ENCODE data around the gene NRXN3.
A peak's percentile ranks its signal among the peaks of the same experiment; 100 is the strongest.
"Not testable (repeated sequence)": the region's sequence is repeated elsewhere in the genome, so short reads cannot be mapped to it uniquely, and the experiment has no call there.

NRXN3 gene

DNA sequence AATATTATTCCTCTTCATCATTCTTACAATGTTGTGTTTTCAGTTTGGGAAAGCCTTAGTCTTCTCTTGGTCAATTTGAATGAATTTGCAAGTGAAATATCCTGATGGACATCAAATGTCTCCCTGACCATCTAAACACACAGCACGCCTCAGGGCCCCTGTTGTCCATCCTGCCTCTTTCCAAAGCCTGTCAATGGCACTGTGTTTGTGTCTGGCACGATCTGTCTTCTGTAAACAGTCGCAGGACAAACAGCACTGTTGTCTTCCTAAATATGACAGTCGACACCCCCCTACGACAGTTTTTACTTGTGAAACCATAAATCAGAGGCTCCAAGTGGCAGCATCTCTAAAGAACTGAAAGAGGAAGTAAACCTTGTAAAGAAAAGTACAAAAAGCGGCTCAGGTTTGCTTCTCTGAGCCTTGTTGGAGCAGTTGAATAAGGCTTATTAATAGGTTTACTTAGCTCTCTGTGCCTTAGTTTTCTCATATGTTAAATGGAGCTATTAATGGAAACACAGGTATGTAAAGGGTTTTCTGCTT, 285.8 kb downstream of the NRXN3 start:
- TF ChIP-seq, protein P1, sequence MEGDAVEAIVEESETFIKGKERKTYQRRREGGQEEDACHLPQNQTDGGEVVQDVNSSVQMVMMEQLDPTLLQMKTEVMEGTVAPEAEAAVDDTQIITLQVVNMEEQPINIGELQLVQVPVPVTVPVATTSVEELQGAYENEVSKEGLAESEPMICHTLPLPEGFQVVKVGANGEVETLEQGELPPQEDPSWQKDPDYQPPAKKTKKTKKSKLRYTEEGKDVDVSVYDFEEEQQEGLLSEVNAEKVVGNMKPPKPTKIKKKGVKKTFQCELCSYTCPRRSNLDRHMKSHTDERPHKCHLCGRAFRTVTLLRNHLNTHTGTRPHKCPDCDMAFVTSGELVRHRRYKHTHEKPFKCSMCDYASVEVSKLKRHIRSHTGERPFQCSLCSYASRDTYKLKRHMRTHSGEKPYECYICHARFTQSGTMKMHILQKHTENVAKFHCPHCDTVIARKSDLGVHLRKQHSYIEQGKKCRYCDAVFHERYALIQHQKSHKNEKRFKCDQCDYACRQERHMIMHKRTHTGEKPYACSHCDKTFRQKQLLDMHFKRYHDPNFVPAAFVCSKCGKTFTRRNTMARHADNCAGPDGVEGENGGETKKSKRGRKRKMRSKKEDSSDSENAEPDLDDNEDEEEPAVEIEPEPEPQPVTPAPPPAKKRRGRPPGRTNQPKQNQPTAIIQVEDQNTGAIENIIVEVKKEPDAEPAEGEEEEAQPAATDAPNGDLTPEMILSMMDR (IDR thresholded peaks at IDR 0.05; ENCODE audit: extremely low read depth, missing control alignments), result no peak
- DNase-seq (ENCODE audit: low spot score), result peak; percentile 20

DNA sequence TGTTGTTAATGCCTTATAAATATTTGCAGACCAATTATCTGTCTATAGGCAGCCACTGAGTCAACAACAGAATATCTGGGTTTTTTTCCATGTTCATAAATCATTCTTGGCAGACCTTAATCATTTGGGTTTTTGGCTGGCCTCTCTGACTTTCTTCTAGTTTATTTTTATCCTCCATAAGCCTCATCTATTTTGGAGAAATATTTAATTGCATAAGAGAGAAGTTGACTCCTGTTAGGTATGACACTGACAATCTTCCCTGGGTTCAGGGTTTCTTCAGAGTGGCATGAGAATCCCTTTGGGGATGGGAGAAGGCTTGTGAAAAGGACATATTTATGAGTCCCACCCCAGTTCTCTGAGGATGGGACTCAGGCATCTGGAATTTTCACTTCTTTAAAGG, 299.8 kb downstream of the NRXN3 start:
- TF ChIP-seq, protein P1 (IDR thresholded peaks at IDR 0.05; ENCODE audit: extremely low read depth, missing control alignments), result no peak
- DNase-seq (ENCODE audit: low spot score), result no peak

GRCh38 chr14:78479127-78479780, 309.1 kb downstream of the NRXN3 start:
- DNase-seq (ENCODE audit: low spot score), result no peak
- TF ChIP-seq, protein P1 (IDR thresholded peaks at IDR 0.05; ENCODE audit: extremely low read depth, missing control alignments), result no peak

- DNase-seq (ENCODE audit: low spot score), result no peak
- TF ChIP-seq, protein P1 (IDR thresholded peaks at IDR 0.05; ENCODE audit: extremely low read depth, missing control alignments), result no peak
These were observed 313.9 kb downstream of the NRXN3 start for GRCh38 chr14:78484028-78484427.

GRCh38 chr14:78486081-78486480, 315.9 kb downstream of the NRXN3 start:
- DNase-seq (ENCODE audit: low spot score), result no peak
- TF ChIP-seq, protein P1 (IDR thresholded peaks at IDR 0.05; ENCODE audit: extremely low read depth, missing control alignments), result no peak

DNA sequence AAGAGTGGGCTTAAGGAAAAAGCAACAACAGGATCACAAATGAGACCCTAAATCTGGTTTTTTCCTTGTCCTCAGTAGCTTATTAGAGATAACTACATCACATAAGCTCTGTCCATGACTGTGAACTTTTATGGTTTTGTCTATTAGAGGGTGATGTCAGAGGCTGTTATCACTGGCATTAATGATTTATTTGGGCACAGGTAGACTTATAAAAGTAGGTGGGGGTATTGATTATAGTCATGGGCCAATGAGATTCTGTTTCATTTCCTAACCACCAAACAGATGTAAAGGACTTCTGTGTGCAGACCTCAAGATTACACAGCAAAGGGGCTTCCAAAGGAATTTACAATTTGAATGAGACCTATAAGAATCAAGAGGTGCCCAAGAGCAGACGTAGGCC, 316.4 kb downstream of the NRXN3 start:
- no peak for DNase-seq (ENCODE audit: low spot score)
- TF ChIP-seq, protein P1 (IDR thresholded peaks at IDR 0.05; ENCODE audit: extremely low read depth, missing control alignments), result no peak

- not testable (repeated sequence) for DNase-seq (ENCODE audit: low spot score)
These were observed 317.4 kb downstream of the NRXN3 start for GRCh38 chr14:78487573-78487972.

GRCh38 chr14:78488938-78489337, 318.8 kb downstream of the NRXN3 start:
- no peak for DNase-seq (ENCODE audit: low spot score)
- TF ChIP-seq, protein P1 (IDR thresholded peaks at IDR 0.05; ENCODE audit: extremely low read depth, missing control alignments), result no peak

All from GM20000 (cell line).